Left cardiac atrium (tissue), 4 donors: ENCODE data around the gene STK4. TPM values are rescaled to one million over a fixed set of nuclear protein-coding genes. Genes with fewer than 3 reads are reported as not detected.

ENCODE experiments used
- ATAC-seq, 2 donors: fragments of 200-7000 bp; cut with Tn5 transposase; one replicate each; pipeline ENCODE4 v1.9.1; 2020; ENCODE audit warnings: mild to moderate bottlenecking in 2 of 2, moderate library complexity in 2 of 2
- DNase-seq: peaks from one replicate; pipeline ENCODE4 v3.0.0-alpha.2; 2020
- intact Hi-C, 2 donors: fragments of 100-400 bp; cut with DNase I; formaldehyde crosslinking; loops; one replicate each; pipeline versions ENCODE4 v1.14.1 to v1.15.1; 2022 to 2023
- total RNA-seq, 2 donors: library from RNA; stranded (reverse); fragmentation: NEBNext Ultra II Directional; extraction: Animal tissue kit (Norgen Biotek cat#: 25700); gene quantifications; one replicate each; pipeline ENCODE4 v1.2.1, GENCODE V29; 2021
- donor health status: DM: no; HTN: yes; CAD: no.
- donor health status: DM: no; HTN: yes; CAD: no; lungs with severe emphysema.
- donor health status: DM: yes; HTN: yes; CAD: no.
- donor health status: Dilated cardiomyopathy.

Gene STK4
- total RNA-seq, 2 donors from 2014 or later = 16.0 to 16.4 TPM

DNA sequence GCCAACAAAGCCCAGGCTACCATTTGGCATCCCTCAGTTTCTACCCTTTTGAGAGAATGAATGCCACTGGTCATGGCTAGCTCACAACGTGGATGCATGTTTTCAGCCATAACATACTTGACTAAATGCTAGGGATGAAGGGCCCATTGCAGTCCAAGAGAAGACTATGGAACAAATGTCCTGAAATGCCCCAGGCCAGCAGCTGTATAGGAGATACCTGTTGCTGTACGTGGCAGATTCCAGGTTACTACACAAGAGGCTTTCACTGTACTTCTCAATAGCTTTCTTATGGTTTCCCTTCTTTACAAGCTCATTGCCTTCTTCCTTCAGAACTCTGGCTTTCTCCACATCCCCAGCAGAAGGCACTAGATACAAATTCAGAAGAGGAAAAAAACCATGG is 17.8 kb upstream of the STK4 start:
- DNase-seq (no peak), ATAC-seq (no peak)
- intact Hi-C loops = no loop called here

- DNase-seq (no peak), ATAC-seq (no peak)
- intact Hi-C loops = no loop called here
Observed at GRCh38 chr20:44950368-44950767, 15.9 kb upstream of the STK4 start.

DNA sequence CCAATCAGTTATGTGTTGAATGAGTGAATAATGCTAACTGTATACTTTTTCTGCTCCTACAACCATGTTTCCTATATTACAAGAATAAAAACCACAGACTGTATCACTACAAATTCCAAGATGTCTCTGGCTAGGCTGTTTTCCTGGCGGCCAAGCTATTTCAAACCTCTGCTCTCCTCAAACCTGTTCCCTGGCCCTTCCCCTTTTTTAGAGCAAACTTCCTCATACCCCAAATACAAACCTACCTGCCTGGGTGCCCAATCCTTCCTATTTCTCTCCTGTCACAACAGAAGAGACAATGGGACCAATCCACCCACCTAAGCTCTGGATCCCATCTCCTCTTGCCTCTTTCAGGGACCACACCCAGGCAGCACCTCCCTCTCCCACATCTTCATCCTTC is 13.6 kb upstream of the STK4 start:
- DNase-seq (no peak), ATAC-seq (no peak)
- intact Hi-C loops = no loop called here

DNA sequence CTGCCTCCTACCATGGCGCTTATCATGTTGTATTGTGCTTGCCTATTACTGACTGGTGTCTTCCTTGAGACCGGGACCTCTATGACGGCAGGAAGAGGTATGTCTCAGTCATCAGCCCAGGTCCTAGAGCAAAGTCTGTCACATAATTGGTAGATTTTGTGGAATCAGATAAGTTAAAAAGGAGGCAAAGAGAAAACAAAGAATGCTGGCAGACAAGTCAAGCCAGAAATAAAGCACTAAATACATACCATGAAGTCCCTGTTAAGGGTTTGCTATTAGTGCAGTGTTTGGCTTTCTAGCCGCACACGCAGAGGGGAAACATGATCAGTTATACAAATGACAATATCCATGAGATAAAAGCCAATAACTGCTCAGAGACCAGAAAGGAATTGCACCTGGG is 12.1 kb upstream of the STK4 start:
- ATAC-seq (no peak), DNase-seq (no peak)
- intact Hi-C loops = no loop called here

GRCh38 chr20:44955270-44955669 is 11.0 kb upstream of the STK4 start:
- no peak for ATAC-seq
- intact Hi-C loops = no loop called here
- DNase-seq = no peak

GRCh38 chr20:44956410-44956809 is 9.9 kb upstream of the STK4 start:
- intact Hi-C loops = no loop called here
- no peak for DNase-seq

DNA sequence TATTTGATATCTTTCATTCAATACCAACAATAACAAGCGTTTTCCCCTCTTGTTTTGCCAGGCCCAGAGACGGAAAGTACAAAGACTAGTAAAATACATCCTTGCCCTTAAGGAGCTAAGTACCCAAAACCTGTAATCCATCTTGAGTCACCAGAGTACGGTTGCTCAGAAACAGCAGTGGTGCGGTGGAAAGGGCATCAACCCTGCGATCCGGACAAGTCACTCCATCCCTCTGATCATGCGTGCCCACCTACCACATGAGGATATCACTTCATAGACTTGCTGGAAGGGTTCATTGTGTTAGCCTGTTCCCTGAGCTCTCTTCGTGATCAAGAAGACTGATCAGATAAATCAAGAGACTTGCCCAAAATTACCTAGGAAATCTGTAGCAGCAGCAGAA is 8.0 kb upstream of the STK4 start:
- no peak for ATAC-seq
- intact Hi-C loops = no loop called here

More at GRCh38 chr20:44956410-44956809, 9.9 kb upstream of the STK4 start:
- ATAC-seq = no peak

GRCh38 chr20:44959082-44959637 is 7.2 kb upstream of the STK4 start:
- intact Hi-C loops = no loop called here
- DNase-seq = no peak
- ATAC-seq = no peak

More for the DNA sequence above, 8.0 kb upstream of the STK4 start:
- no peak for DNase-seq

DNA sequence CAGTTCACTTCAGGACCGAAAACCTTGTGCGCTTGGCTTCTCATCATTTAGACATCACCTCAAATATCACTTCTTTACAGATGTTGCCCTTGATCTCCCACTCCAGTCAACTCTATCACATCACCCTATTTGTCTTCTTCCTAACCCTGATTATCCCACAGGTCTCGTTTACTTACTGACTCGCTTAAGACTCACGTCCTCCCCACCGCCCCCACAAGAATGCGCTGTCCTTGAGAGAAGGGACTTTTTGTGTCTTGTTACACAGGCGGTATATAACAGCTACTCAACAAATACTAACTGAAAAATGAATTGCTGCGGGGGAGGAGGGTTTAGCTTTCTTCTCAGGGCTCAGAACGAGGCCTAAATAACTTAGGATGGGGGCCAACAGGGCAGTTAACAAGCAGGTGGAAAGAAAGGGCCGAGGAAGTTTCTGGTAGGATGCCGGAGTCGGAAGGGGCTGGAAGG is 6.6 kb upstream of the STK4 start:
- DNase-seq (no peak), ATAC-seq (peak; percentile 43 to 48)
- intact Hi-C loops = no loop called here

- intact Hi-C loops = no loop called here
- ATAC-seq = peak; percentile 98
- DNase-seq = peak; percentile 97
Observed at GRCh38 chr20:44960103-44960852, 6.0 kb upstream of the STK4 start, which contains the start of gene TOMM34. Gene TOMM34, minus strand, starts transcription at chr20:44960397. Its CDS starts 64 bp downstream, at chr20:44960333.

DNA sequence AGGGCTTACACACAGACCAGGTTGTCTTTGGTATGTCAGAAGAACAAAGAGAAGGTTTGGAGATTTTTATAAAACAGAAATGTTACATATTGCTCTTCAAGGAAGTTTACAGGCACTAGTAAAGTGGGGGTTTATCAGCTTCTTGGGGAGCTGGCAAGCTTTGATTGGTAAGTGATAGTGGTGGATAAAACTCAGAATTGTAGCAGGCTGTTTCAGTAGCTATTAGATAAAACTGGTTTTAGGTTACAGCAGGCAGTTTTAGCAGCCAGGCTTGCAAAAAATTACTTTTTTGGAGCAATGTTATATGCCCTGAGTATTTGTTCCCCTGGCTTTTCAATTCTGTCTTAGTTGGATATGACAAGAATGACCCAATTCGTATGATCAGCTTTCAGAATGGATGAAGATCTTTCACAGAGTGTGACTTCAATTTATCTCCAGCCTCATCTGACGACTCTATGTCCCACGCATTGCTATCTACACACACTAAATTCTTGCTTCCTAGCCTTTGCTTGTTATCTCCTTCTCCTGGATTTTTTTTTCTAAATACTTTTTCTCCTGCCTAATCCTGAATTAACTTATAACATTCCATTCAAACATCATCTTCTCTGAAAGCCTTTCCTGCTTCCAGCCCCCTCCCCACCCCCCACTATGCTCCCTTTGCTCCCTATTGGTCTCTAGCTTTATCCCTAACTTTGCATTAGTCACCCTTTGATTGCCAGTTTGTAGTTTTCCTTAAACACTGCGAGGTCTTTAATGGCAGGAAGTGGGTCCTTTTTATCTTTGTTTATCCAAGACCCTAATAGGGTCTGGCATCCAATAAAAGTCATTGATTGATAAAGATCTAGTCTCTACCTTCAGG is 5.1 kb upstream of the STK4 start:
- no peak for ATAC-seq
- intact Hi-C loops = no loop called here

GRCh38 chr20:44961870-44962267 is 4.4 kb upstream of the STK4 start:
- intact Hi-C loops = no loop called here
- no peak for ATAC-seq
- no peak for DNase-seq

More for the DNA sequence above, 5.1 kb upstream of the STK4 start:
- no peak for DNase-seq

GRCh38 chr20:44962483-44962882 is 3.8 kb upstream of the STK4 start:
- ATAC-seq = no peak
- intact Hi-C loops = no loop called here
- DNase-seq = no peak

DNA sequence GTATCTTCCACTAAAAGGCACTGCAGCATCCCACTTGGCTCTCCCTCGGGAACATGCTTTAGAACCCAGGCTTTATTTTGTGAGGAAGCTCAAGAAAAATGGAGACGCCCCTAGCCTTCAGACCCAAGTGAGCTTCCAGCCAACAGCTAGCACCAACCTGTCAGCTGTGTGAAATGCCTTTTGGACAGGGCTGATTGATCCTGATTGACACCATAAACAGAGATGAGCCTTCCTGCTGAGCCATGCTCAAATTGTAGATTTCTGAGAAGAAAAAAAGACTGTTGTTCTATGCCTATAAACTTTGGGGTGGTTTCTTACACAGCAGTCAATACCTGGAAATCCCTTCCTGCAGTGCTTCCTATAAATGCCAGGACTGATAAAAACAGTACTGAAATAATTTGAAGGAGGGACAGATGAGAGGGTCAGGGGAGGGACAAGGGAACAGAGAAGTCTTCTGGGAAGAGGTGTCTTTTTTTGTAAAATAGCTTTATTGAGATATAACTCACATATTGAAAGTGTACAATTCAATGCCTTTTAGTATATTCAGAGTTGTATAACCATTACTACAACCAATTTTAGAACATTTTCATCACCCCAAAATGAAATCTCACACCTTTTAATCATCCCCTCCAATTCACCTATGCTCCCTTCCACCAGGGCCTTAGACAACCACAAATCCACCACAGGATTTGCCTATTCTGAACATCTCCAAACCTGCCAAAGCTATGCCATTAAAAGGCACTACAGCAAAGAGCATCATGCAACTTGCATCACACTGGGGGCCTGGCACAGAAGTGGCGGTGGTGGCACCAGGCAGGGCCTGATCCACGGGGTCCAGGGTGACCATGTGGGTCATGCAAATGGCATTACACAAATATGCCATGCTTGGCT is 2.7 kb upstream of the STK4 start:
- DNase-seq (no peak), ATAC-seq (no peak)
- intact Hi-C loops = no loop called here

DNA sequence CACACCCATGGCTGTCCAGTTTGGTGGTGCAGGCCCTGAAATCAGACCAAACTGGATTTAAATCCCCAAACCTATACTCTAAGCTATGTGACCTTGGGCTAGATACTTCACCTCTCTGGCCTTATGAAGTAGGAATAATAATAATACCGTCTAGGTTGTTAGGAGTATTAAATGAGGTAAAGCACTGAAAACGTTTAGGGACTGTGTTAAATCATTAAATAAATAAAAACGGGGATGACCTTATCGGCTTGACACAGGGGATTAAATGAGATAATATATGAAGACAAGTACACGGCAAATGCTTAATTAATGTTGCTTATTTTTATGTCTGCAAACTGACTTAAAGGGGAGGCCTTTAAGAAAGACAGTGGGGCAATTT is 672 bp upstream of the STK4 start:
- DNase-seq (no peak), ATAC-seq (no peak)
- intact Hi-C loops = no loop called here

DNA sequence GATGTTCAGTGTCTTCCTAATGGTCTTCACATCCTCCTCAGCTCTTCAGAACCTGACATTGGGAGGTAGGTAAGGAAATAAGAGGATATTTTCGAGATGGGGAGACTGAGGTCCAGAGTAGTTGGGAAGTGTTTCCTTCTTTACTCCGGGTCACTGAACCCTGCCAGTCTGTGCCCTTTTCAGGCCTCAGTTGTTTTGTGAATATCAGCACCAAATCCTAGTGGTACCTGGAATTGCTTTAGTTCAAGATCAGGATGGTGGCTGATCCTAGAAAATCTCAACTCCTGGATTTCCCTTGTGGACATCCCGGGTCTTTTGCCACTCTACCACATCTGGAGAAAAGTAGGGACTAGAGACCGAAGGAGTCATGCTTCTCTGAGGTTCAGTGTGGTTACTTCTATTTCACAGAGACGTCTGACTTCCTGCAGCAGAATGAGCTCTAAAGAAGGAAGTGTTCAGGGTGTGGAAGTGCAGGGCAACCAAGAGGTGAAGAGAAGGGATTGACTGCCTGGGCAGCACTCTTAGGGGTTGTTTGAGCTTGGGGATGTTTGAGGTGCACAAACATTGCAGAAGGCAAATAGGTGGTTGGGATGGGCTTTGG is 995 bp downstream of the STK4 start:
- ATAC-seq (peak in 1 of 2 donors; percentile 11), DNase-seq (no peak)
- intact Hi-C loops = no loop called here

DNA sequence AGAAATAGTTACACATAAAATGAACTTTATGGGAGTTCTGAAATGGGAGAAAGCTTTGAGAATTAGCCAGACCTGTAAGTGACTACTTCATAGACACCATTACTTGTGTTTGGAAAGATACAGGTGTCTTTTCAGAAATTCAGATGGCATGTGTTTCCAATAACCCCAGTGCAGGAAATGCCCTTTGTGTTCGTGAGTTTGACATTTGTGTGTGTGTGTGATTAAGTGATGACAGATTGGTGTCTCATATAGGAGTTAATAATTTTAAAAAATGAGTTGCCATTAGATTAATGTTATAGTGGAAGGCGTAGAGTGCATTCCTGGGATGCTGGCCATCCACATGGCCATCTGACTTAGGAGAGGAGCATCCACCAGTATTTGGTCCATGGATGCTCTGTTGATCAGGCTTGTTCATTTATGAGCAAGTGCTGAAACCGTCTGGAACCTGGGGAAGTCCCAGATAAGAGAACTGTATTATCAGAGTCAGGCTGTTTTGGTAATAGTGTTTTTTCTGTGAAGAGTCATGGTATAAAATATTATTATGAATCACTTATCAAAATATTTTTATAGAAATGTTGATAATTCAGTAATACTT is 3.1 kb downstream of the STK4 start:
- DNase-seq (no peak), ATAC-seq (no peak)
- intact Hi-C loops = no loop called here

DNA sequence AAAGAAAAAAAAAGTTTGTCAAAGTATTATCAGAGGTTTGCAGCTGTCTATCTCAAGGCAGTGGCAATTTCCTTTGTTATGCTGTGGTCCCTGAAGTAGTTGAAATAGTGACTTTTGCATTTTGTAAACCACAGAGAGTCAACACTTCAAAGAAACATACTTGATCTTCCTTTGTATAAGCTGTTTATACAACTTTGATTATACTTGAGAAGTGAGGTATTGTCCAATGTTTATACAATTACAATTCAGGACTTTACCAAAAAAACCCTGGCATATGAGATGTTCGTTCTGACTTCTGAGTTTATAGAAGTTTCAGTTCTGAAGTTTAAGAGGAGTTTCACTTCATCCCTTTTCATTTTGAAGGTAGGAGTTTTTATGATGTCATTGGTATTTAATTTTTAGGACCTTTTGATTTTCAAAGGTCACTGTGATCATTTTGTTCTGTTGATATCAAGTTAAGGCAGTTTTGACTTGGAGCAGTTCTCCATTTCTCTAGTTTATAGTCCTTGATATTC is 4.0 kb downstream of the STK4 start:
- DNase-seq (no peak), ATAC-seq (no peak)
- intact Hi-C loops = no loop called here
